Loucy (cell line): Measurements from ENCODE around the gene UBE4B.

Experiments used
- H2AFZ ChIP-seq: fragments of 200-600 bp; sonication (generic); 2 replicates; pipeline ENCODE4 v1.6.0; 2016; ENCODE audit warnings: antibody characterized with exemption, mild to moderate bottlenecking, low read length, moderate library complexity
- H3F3A ChIP-seq: fragments of 200-600 bp; 2 replicates; pipeline ENCODE4 v1.6.0; 2016; ENCODE audit warnings: antibody characterized with exemption, low read depth, mild to moderate bottlenecking
- H3K27me3 ChIP-seq: fragments of 200-600 bp; sonication (generic); 2 replicates; pipeline ENCODE4 v1.6.1; 2014; ENCODE audit warnings: low read length, mild to moderate bottlenecking; ENCODE audit not compliant: insufficient read depth, poor library complexity, severe bottlenecking
- H3K36me3 ChIP-seq: fragments of 200-600 bp; sonication (generic); 2 replicates; pipeline ENCODE4 v1.6.1; 2016; ENCODE audit warnings: low read length; ENCODE audit not compliant: insufficient read depth
- H3K4me1 ChIP-seq: fragments of 200-600 bp; sonication (generic); 2 replicates; pipeline ENCODE4 v1.5.1; 2014; ENCODE audit warnings: low read length, mild to moderate bottlenecking; ENCODE audit not compliant: insufficient read depth, poor library complexity, severe bottlenecking
- H3K4me2 ChIP-seq: fragments of 200-600 bp; sonication (generic); 2 replicates; pipeline ENCODE4 v1.6.0; 2014; ENCODE audit warnings: antibody characterized with exemption, low read length, low read depth, mild to moderate bottlenecking; ENCODE audit not compliant: poor library complexity, severe bottlenecking
- H3K4me3 ChIP-seq: fragments of 200-600 bp; sonication (generic); 2 replicates; pipeline ENCODE4 v1.5.1; 2014; ENCODE audit warnings: low read length, mild to moderate bottlenecking, mixed read lengths; ENCODE audit not compliant: poor library complexity, severe bottlenecking
- H3K79me2 ChIP-seq: fragments of 200-600 bp; sonication (generic); 2 replicates; pipeline ENCODE4 v1.6.1; 2014; ENCODE audit warnings: low read length; ENCODE audit not compliant: insufficient read depth
- H3K9ac ChIP-seq: fragments of 200-600 bp; sonication (generic); 2 replicates; pipeline ENCODE4 v1.6.0; 2014; ENCODE audit warnings: mild to moderate bottlenecking, low read depth, low read length, moderate library complexity; ENCODE audit not compliant: poor library complexity, severe bottlenecking
- H3K9me2 ChIP-seq: fragments of 200-600 bp; sonication (generic); replicated peaks from 2 replicates; pipeline ENCODE4 v1.6.1; 2016; ENCODE audit warnings: low read depth, low read length, mixed read lengths
- H3K9me3 ChIP-seq: fragments of 200-600 bp; sonication (generic); 2 replicates; pipeline ENCODE4 v1.6.1; 2014; ENCODE audit warnings: mild to moderate bottlenecking, antibody characterized with exemption, low read length, low read depth; ENCODE audit not compliant: insufficient read depth
- H4K20me1 ChIP-seq: fragments of 200-600 bp; sonication (generic); 2 replicates; pipeline ENCODE4 v1.6.0; 2014; ENCODE audit warnings: antibody characterized with exemption, low read length, mild to moderate bottlenecking; ENCODE audit not compliant: insufficient read depth, poor library complexity, severe bottlenecking
- EZH2phosphoT487 ChIP-seq: fragments of 200-600 bp; IDR thresholded peaks from 2 replicates; pipeline ENCODE4 v1.6.1; 2018; ENCODE audit warnings: antibody characterized with exemption, mild to moderate bottlenecking, moderate library complexity, borderline replicate concordance
- TF ChIP-seq, protein P1 (sequence below): fragments of 200-600 bp; sonication (generic); conservative IDR thresholded peaks from 2 replicates; pipeline ENCODE4 v1.5.1; 2014; ENCODE audit warnings: mild to moderate bottlenecking, antibody characterized with exemption, low read length

Gene UBE4B

DNA sequence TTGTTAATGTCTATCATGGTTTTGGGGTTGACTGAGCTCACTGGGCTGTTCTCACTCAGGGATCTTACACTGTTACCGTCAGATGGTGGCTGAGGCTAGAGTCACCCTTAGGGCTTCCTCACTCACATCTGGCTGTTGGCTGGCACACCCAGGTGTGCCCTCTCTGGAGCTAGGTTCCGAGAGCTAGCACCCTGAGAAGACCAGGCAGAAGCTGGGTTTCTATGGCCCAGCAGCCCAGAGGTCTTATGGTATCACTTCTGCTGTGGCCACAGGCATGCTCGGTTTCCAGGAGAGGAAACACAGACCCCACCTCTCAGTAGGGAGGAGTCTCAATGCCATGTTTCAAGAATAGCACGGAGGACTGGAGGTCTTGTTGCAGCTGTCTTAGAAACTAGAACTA, 156.9 kb downstream of the UBE4B start:
- peak overlapping the region; percentile 60; the same call in 1 of the 2 replicates for H2AFZ ChIP-seq
- H3K36me3 ChIP-seq = no peaks in the 10 kb centered on the region
- H3K9me3 ChIP-seq = no peaks in the 10 kb centered on the region
- H3K9ac ChIP-seq = no peak overlapping the region
- no peaks in the 10 kb centered on the region for H3K27me3 ChIP-seq
- peaks cover 6% of the 10 kb centered on the region for H3K4me1 ChIP-seq
- H4K20me1 ChIP-seq = no peaks in the 10 kb centered on the region
- H3F3A ChIP-seq = no peaks in the 10 kb centered on the region
- H3K4me3 ChIP-seq = no peak overlapping the region
- TF ChIP-seq EZH2phosphoT487 = no peak
- no peak overlapping the region for H3K4me2 ChIP-seq
- H3K9me2 ChIP-seq = no peaks in the 10 kb centered on the region
- H3K79me2 ChIP-seq = no peaks in the 10 kb centered on the region

DNA sequence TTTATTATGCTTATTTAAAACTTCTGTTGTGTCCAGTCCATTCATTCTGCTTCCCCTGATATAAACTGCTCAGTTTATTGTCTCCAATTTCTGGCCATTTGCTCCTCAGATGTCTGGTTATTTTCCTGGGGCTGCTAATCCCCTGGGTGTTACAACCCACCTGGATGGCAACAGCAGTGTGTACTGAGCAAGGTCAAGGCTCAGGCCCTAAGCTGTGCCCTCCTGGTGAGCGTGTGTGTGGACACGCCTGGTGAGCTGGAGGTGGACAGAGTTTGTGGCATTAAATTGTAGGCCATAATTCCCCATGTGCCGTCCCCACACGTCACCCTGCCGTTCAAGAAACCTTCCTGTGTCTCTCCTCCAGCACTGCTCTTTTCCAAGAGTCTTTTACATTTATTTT, 159.5 kb downstream of the UBE4B start:
- Histone ChIP-seq H3K9me2 (no peaks in the 10 kb centered on the region), H3K9me3 (no peaks in the 10 kb centered on the region), H3K4me3 (no peak overlapping the region), H2AFZ (no peak overlapping the region), H3K4me1 (peaks cover 6% of the 10 kb centered on the region), H3F3A (no peaks in the 10 kb centered on the region), H3K79me2 (no peaks in the 10 kb centered on the region), H3K9ac (no peak overlapping the region), H4K20me1 (no peaks in the 10 kb centered on the region), H3K27me3 (no peaks in the 10 kb centered on the region), H3K36me3 (no peaks in the 10 kb centered on the region), H3K4me2 (no peak overlapping the region)
- TF ChIP-seq, protein P1, sequence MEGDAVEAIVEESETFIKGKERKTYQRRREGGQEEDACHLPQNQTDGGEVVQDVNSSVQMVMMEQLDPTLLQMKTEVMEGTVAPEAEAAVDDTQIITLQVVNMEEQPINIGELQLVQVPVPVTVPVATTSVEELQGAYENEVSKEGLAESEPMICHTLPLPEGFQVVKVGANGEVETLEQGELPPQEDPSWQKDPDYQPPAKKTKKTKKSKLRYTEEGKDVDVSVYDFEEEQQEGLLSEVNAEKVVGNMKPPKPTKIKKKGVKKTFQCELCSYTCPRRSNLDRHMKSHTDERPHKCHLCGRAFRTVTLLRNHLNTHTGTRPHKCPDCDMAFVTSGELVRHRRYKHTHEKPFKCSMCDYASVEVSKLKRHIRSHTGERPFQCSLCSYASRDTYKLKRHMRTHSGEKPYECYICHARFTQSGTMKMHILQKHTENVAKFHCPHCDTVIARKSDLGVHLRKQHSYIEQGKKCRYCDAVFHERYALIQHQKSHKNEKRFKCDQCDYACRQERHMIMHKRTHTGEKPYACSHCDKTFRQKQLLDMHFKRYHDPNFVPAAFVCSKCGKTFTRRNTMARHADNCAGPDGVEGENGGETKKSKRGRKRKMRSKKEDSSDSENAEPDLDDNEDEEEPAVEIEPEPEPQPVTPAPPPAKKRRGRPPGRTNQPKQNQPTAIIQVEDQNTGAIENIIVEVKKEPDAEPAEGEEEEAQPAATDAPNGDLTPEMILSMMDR = no peak
- TF ChIP-seq EZH2phosphoT487 = no peak

DNA sequence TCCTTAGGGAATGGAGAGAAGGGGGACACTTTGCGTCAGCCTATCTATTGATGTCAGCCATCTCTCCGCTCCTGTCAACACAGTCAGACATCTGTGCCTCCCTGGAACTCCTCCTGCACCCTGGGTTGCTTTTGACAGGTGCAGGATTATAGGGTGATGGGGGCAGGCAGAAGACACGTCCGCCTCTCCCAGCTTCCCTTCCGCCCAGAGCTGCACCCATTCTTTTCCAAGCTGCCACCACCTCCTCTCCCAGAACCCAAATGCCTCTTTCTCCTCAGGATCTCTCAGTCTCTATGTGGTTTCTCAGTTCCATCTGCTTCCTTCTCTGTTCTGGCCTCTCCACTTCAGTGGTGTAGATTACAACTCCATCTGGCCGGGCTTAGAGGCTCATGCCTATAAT, 160.5 kb downstream of the UBE4B start:
- no peaks in the 10 kb centered on the region for H3K36me3 ChIP-seq
- H3K4me3 ChIP-seq = no peak overlapping the region
- TF ChIP-seq EZH2phosphoT487 = no peak
- TF ChIP-seq, protein P1 = no peak
- no peaks in the 10 kb centered on the region for H3K79me2 ChIP-seq
- peaks cover 12% of the 10 kb centered on the region for H3K4me1 ChIP-seq
- no peaks in the 10 kb centered on the region for H3F3A ChIP-seq
- H3K9me3 ChIP-seq = no peaks in the 10 kb centered on the region
- H3K9ac ChIP-seq = no peak overlapping the region
- H3K9me2 ChIP-seq = no peaks in the 10 kb centered on the region
- H3K4me2 ChIP-seq = no peak overlapping the region
- no peaks in the 10 kb centered on the region for H3K27me3 ChIP-seq
- no peaks in the 10 kb centered on the region for H4K20me1 ChIP-seq
- H2AFZ ChIP-seq = no peak overlapping the region

DNA sequence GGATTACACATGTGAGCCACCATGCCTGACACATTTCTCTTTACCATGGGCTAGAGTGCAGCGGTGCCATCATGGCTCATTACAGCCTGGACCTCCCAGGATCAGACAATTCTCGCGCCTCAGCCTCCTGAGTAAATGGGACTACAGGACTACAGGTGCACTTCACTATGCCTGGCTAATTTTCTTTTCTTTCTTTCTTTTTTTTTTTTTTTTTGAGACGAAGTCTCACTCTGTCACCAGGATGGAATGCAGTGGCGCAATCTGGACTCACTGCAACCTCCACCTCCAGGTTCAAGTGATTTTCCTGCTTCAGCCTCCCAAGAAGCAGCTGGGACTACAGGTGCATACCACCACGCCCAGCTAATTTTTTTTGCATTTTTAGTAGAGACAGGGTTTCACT, 162.8 kb downstream of the UBE4B start:
- Histone ChIP-seq H3K27me3 (no peaks in the 10 kb centered on the region), H3K9ac (no peak overlapping the region), H3K79me2 (no peaks in the 10 kb centered on the region), H2AFZ (no peak overlapping the region), H3K36me3 (no peaks in the 10 kb centered on the region), H3K4me3 (no peak overlapping the region), H4K20me1 (no peaks in the 10 kb centered on the region), H3F3A (0 out of 2 replicates have a peak, but pooled peaks cover 3% of the 10 kb centered on the region), H3K4me2 (no peak overlapping the region), H3K4me1 (peaks cover 13% of the 10 kb centered on the region), H3K9me2 (no peaks in the 10 kb centered on the region), H3K9me3 (no peaks in the 10 kb centered on the region)
- TF ChIP-seq EZH2phosphoT487 = no peak
- TF ChIP-seq, protein P1 = no peak
